HG03342 (cell line): ENCODE results near the gene HOMER2.
"Not testable (repeated sequence)": the region's sequence is repeated elsewhere in the genome, so short reads cannot be mapped to it uniquely, and the experiment has no call there.

Experiments
- ATAC-seq: cut with Tn5 transposase; IDR thresholded peaks from one replicate; pipeline ENCODE4 v1.9.1; 2021; ENCODE audit warnings: mild to moderate bottlenecking, moderate library complexity; ENCODE audit not compliant: unreplicated experiment

Gene HOMER2

GRCh38 chr15:82900511-82901060 is 51.9 kb downstream of the HOMER2 start:
- no peak for ATAC-seq

- ATAC-seq = no peak
These were observed 53.6 kb downstream of the HOMER2 start for GRCh38 chr15:82898961-82899360.

- no peak for ATAC-seq
These were observed 56.5 kb downstream of the HOMER2 start for GRCh38 chr15:82895983-82896382.

GRCh38 chr15:82894971-82895520 is 57.5 kb downstream of the HOMER2 start:
- no peak for ATAC-seq

- ATAC-seq = not testable (repeated sequence)
These were observed 59.0 kb downstream of the HOMER2 start for GRCh38 chr15:82893473-82893872.

GRCh38 chr15:82892573-82892972 is 59.9 kb downstream of the HOMER2 start:
- no peak for ATAC-seq

- no peak for ATAC-seq
These were observed 61.5 kb downstream of the HOMER2 start for GRCh38 chr15:82890995-82891390.

- no peak for ATAC-seq
These were observed 62.1 kb downstream of the HOMER2 start for GRCh38 chr15:82890338-82890994.

- ATAC-seq = no peak
These were observed 70.1 kb downstream of the HOMER2 start for GRCh38 chr15:82882273-82882928.

GRCh38 chr15:82881747-82882146 is 70.8 kb downstream of the HOMER2 start:
- ATAC-seq = no peak

- ATAC-seq = no peak
These were observed 71.8 kb downstream of the HOMER2 start for GRCh38 chr15:82880704-82881103.

GRCh38 chr15:82878325-82878724 is 74.2 kb downstream of the HOMER2 start:
- no peak for ATAC-seq

GRCh38 chr15:82877825-82878224 is 74.7 kb downstream of the HOMER2 start:
- no peak for ATAC-seq

GRCh38 chr15:82875411-82876003 is 77.0 kb downstream of the HOMER2 start:
- ATAC-seq = no peak

- no peak for ATAC-seq
These were observed 77.6 kb downstream of the HOMER2 start for GRCh38 chr15:82874961-82875360.

- no peak for ATAC-seq
These were observed 78.3 kb downstream of the HOMER2 start for GRCh38 chr15:82874267-82874666.

GRCh38 chr15:82873000-82873680 is 79.4 kb downstream of the HOMER2 start:
- ATAC-seq = no peak

- no peak for ATAC-seq
These were observed 80.6 kb downstream of the HOMER2 start for GRCh38 chr15:82871832-82872484.

GRCh38 chr15:82871358-82871757 is 81.2 kb downstream of the HOMER2 start:
- ATAC-seq = no peak

- ATAC-seq = no peak
These were observed 81.7 kb downstream of the HOMER2 start for GRCh38 chr15:82870727-82871320.
